ENCODE data around the gene CD276. TPM values are rescaled to one million over a fixed set of nuclear protein-coding genes. Genes with fewer than 3 reads are reported as not detected.
A peak's percentile ranks its signal among the peaks of the same experiment; 100 is the strongest.

Gene CD276
- total RNA-seq, 1 donor from 2014 or later, result 202 TPM

GRCh38 chr15:73746883-73747282, 62.7 kb downstream of the CD276 start:
- peak; percentile 54 for DNase-seq (ENCODE audit: low read depth)

DNA sequence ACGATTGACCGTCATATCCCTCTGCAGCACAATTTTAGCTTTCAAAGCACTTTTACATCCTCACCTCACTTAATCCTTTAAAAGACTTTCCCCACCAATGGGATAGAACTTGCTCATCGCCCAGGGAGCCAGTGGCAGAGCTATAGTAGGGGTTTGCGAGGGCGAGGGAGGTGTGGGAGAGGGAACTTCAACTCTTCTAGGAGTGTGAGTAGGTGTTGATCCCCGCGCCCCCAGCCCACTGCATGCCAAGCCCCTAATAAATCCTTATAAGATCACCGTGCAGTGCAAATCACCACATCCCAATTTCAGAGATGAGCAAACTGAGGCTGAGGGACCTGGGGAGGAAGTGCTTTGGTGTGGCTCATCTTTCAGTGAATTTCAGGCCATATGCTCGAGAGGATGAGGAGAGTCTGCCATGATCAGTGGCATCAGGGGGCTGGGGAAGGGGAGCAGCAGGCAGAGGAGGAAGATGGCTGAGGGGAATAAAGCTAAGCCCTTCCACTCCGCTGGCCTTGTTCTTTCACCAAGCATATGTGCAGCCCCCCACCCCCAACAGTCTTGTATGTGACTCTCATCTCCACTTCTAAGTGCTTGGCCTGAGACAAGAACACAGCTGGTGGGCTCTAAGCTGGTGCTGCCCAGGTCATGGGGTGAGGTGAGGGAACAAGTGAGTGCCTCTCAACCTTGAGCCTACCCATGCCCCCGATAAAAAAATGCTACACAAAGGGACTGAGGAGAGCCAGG, 63.8 kb downstream of the CD276 start:
- DNase-seq (ENCODE audit: low read depth), result no peak

DNA sequence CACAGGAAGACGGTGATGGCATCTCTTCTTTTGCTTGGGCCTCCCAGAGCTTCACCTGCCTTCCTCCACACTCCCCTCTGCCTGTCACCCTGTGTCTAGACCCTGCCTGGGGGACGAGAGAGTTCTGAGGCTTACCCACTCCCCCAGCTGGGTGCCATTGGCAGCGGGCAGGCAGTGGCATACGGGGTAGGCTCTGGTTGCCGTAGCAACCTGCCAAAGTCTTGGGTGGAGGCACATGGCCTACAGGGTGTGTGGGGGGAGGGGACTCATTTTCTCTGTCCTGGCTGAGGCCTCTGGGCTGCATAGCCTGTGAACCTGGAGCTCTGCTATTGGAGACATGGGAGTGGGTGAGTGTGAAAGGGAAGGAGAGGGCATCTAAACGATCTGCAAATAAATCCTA, 64.5 kb downstream of the CD276 start:
- DNase-seq (ENCODE audit: low read depth), result no peak

- no peak for DNase-seq (ENCODE audit: low read depth)
These were observed 65.3 kb downstream of the CD276 start for GRCh38 chr15:73749533-73749932.

DNA sequence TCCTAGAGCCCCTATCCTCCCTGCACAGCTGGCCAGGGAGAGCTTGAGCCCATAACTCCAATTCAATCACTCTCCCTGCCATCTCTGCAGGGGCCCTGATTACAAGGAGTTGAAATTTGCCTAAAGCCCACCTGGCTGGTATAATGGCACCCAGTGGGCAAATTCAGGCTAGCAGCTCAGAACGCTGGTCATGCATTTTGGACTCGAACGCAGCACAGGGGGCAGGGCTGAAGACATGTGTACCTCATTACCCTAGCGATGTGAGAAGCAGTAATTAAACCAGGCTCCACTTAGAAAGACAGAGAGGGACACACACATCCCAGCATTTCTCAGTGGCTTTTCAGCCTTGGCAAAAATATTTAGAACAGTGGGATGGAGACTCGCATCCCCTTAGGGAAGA, 65.8 kb downstream of the CD276 start:
- no peak for DNase-seq (ENCODE audit: low read depth)

DNA sequence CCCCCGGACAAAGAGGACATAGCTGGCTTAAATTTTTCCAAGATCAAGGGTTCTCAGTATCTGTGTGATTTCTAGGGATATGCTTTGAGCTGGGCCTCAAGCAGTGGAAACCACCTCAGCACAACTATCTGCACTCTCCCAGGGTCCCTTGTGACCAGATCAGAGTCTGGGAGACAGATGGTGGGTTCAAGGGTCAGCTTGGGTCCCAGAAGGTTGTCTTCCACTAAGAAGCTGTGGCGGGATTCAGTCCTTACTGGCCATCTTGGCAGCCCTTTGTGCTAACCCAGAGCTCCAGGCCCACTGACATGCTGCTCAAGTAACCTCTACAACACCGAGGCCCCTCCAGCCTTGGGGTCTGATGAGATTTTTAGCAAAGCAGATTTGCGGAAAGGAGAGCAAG, 66.3 kb downstream of the CD276 start:
- no peak for DNase-seq (ENCODE audit: low read depth)

- DNase-seq (ENCODE audit: low read depth), result no peak
These were observed 66.8 kb downstream of the CD276 start for GRCh38 chr15:73750951-73751350.

DNA sequence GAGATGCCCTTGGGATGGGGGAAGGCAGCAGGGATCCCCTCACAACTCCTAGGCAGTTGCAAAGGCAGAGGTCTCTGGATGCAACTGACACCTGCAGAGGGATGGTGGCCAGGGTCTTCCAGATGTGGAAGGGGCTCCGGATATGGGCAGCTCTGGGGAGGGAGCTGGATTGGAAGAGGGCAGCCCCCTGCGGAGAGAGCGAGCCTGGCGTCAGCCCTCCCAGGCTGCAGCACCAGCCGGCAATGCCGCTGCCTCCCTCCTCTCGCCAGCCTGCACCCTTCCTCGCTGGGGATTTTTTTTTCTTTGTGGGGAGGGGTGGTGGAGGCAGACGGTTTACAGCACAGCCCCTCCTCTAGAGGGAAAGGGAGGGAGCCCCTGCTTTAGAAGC, 67.3 kb downstream of the CD276 start:
- DNase-seq (ENCODE audit: low read depth), result no peak

GRCh38 chr15:73751899-73752805, 68.0 kb downstream of the CD276 start:
- no peak for DNase-seq (ENCODE audit: low read depth)

DNA sequence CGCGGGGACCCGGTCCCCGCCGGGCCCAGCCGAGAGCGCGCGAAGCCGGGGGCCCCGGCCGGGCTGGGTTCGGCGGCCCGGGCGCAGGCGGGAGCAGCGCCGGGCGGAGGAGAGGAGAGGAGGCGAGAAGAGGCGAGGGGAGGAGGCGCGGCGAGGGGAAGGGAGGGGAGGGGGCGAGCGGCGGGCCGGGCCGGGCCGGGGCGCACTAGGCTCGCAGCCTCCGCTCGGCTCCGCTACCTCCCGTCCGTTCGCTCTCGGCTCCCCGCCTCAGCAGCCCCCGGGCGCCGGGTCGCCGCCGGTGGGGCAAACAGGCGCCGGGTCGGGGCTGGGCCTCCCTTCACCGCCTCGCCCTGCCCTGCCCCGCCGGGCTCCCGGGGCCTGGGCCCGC, 68.6 kb downstream of the CD276 start:
- no peak for DNase-seq (ENCODE audit: low read depth)

- peak; percentile 30 for DNase-seq (ENCODE audit: low read depth)
These were observed 69.3 kb downstream of the CD276 start, which contains the start of gene INSYN1 for GRCh38 chr15:73753250-73754130. Gene INSYN1, minus strand, starts transcription at chr15:73753351. Its CDS starts 2,221 bp downstream, at chr15:73751130.

- DNase-seq (ENCODE audit: low read depth), result no peak
These were observed 70.3 kb downstream of the CD276 start for GRCh38 chr15:73754461-73754860.

DNA sequence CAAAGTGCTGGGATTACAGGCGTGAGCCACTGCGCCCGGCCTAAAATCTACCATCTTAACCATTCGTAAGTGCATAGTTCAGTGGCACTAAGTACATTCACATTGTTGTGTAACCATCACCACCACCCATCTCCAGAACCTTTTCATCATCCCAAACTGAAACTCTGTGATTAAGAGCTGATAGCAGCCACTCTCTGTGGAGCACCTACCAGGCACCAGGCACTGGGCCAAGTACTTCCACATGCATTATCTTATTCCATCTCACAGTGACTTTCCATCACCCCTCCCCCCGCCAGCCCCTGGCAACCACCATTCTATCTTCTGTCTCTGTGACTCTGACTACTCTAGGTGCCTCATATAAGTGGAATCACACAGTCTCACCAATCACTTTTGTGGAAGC, 71.3 kb downstream of the CD276 start:
- no peak for DNase-seq (ENCODE audit: low read depth)

- DNase-seq (ENCODE audit: low read depth), result no peak
These were observed 71.8 kb downstream of the CD276 start for GRCh38 chr15:73755946-73756345.

DNA sequence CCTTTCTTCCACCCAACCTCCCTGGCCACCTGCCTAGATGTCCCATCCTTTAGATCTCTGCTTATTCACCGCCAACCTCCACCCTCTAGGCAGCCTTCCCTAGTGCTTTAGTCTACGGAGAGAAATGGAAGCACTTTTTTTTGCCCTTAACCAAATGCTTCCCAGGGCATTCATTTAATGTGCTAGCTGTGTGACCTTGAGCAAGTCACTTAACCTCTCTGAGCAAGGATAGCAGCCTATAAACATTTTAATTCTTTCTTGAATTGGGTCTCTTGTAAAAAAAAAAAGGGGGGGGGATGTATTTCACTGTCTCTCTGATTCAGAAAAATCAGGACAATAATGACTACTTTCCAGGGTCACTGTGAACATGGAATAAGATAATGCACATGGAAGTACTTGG, 72.2 kb downstream of the CD276 start:
- no peak for DNase-seq (ENCODE audit: low read depth)

- DNase-seq (ENCODE audit: low read depth), result no peak
These were observed 72.8 kb downstream of the CD276 start for GRCh38 chr15:73756947-73757513.

DNA sequence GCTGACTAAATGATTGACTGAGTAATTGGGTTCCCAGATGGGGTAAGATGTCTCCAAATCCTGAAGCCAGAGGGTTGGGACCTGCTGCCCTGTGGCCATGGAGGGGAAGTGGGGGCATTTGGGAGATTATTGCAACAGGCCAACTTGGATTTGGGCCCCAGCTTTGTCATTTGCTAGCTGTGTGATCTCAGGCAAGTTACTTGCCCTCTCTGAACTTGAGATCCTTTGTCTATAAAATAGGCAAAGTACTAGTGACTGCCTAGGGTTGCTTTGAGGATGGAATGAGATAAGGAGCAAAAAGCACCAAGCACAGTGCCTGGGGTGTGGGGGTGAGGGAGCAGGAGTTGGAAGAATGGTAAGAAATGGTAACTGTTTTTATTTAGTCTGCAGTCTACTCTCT, 73.4 kb downstream of the CD276 start:
- no peak for DNase-seq (ENCODE audit: low read depth)

GRCh38 chr15:73758461-73758860, 74.3 kb downstream of the CD276 start:
- no peak for DNase-seq (ENCODE audit: low read depth)

- DNase-seq (ENCODE audit: low read depth), result no peak
These were observed 76.4 kb downstream of the CD276 start for GRCh38 chr15:73760330-73761329.

- DNase-seq (ENCODE audit: low read depth), result no peak
These were observed 79.7 kb downstream of the CD276 start for GRCh38 chr15:73763931-73764330.

Data from myocyte (in vitro differentiated cells).